Activated naive CD4-positive, alpha-beta T cell treated with anti-CD3 and anti-CD28 coated beads, Interleukin-2, amount 10 ng/mL, durations not matched to agents 7 days and 5 days (primary cell): ENCODE results near the gene ATL1.
"Not testable (repeated sequence)": the region's sequence is repeated elsewhere in the genome, so short reads cannot be mapped to it uniquely, and the experiment has no call there.

ENCODE experiments used
- CTCF ChIA-PET: fragments of 350-600 bp; sonication (Branson Sonifier 250); formaldehyde crosslinking; loops from one replicate; lab custom pipeline; 2021; ENCODE audit warnings: antibody characterized with exemption; lab: Charles Lee
- DNase-seq: peaks from one replicate; pipeline ENCODE4 v3.0.0-alpha.2; 2020
- H3K27ac Mint-ChIP-seq: one replicate; pipeline ENCODE4 v1.8.0; 2021; ENCODE audit warnings: mild to moderate bottlenecking, moderate library complexity, mixed read lengths
- H3K27me3 Mint-ChIP-seq: one replicate; pipeline ENCODE4 v1.8.0; 2021; ENCODE audit warnings: mild to moderate bottlenecking, mixed read lengths
- H3K36me3 Mint-ChIP-seq: one replicate; pipeline ENCODE4 v1.8.0; 2021; ENCODE audit warnings: mixed read lengths
- H3K4me1 Mint-ChIP-seq: one replicate; pipeline ENCODE4 v1.8.0; 2021; ENCODE audit warnings: mixed read lengths
- H3K4me3 Mint-ChIP-seq: one replicate; pipeline ENCODE4 v1.8.0; 2021; ENCODE audit warnings: mild to moderate bottlenecking, moderate library complexity, mixed read lengths
- H3K9me3 Mint-ChIP-seq: one replicate; pipeline ENCODE4 v1.8.0; 2021; ENCODE audit warnings: mixed read lengths

The ATL1 gene

DNA sequence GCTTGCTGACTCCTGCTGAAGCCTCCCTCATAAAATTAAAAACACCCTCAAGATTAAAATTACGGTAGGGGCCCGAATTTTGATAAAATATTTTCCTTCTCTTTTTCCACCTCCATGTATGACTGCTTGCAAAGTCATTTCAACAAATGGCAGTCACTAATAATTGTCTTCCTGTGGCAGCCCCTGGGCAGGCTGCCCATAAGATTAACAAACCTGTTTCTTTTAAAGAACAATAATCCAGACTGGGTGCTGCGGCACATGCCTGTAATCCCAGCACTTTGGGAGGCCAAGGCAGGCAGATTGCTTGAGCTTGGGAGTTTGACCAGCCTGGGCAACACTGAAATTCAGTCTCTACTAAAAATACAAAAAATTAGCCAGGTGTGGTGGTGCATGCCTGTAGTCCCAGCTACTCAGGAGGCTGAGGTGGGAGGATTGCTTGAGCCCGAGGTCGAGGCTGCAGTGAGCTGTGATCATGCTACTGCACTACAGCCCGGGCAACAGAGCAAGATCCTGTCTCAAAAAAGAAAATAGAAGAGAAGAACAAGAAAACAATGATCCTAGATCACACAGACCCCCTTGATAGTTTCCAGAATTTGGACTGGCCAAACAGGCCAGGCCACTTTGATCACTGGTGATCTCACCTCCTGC, 99.5 kb downstream of the ATL1 start:
- Mint-ChIP-seq H3K27ac (no peak overlapping the region), H3K4me1 (no peaks in the 10 kb centered on the region), H3K36me3 (peaks cover 3% of the 10 kb centered on the region), H3K4me3 (no peak overlapping the region), H3K27me3 (no peaks in the 10 kb centered on the region), H3K9me3 (no peaks in the 10 kb centered on the region)
- CTCF ChIA-PET, result no interaction called here
- DNase-seq, result no peak

DNA sequence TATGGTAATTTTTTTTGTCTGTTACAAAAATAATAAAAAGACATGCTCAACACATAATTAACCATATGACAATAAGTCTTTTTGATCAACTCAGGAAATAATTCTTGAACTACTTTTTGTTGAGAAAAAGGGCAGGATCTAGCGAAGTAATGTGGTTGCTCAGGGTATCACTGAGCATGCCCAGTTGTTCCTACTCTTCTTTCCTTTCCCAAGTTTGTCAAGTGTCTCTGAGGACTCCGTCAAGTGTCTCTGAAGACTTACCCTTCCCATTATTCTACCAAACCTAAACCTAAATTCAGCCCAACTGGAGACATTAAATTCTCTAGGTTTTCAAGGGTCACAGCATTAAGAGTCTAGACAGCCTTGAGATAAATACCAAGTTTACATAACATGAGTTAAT, 104.6 kb downstream of the ATL1 start:
- H3K4me3 Mint-ChIP-seq, DNase-seq, H3K27me3 Mint-ChIP-seq, CTCF ChIA-PET, H3K27ac Mint-ChIP-seq, H3K9me3 Mint-ChIP-seq, H3K36me3 Mint-ChIP-seq: not testable (repeated sequence)
- H3K4me1 Mint-ChIP-seq, result peaks cover 16% of the 10 kb centered on the region

DNA sequence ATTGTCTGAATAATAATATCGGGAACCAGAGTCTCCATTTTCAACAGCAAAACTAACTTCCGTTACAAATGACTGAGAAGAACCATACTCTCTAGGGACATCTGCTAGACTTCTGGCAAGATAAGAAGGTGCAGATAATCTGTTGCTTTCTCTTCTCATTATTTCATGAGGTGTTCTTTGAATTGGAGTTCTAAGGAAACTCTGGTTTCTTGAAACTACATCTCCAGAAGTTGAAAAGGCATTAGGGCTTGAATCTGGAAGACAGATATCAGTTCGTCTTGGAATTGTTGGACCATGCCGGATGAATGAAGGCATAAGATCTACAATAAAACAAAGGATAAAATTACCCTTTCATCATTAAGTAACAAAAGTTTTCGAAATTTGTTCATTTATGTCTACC, 105.4 kb downstream of the ATL1 start:
- DNase-seq, CTCF ChIA-PET, H3K27ac Mint-ChIP-seq, H3K27me3 Mint-ChIP-seq, H3K36me3 Mint-ChIP-seq, H3K4me3 Mint-ChIP-seq, H3K9me3 Mint-ChIP-seq: not testable (repeated sequence)
- H3K4me1 Mint-ChIP-seq, result peaks cover 16% of the 10 kb centered on the region

DNA sequence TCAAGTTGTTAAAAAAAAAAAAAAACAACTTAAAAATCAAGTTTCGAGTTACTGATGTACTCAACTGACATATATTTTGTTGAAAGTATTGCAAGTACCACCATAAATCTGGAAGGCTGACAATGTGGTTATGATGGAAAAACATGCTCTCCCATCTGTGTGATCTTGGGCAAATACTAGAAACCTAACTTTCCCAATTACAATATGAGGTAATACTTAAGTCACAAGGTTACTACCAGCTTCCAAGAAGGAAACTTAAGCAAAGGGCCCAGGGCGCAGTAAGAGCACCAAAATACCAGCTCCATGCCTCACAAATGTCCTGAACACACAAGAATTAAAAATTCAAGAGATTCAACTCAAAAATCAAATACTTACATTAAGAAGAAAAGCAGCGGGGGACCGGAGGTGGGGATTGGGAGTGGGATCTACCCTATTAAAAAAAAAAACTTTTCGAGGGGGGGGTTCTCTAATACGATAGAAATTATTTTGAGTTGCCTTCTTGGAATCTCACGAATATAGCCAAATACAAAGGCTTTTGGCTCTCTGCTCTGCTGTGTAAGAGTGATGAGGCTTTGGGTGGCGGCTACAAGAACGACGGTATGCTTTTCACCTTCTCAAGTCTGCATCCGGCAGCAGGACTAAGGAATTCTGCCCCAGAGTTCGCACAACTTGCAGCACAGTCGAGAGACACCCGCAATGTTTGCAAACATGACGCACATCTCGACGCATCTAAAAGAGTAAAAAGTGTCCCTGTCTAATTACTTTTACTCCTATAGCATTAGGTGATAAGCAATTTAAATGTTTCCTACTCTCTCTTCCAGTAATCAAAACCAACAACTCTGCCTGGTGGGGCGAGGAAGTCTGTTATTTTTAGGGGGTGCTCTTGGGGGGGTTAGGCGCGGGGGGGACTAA, 107.1 kb downstream of the ATL1 start:
- H3K9me3 Mint-ChIP-seq, result no peaks in the 10 kb centered on the region
- no peaks in the 10 kb centered on the region for H3K27me3 Mint-ChIP-seq
- peaks cover 16% of the 10 kb centered on the region for H3K4me1 Mint-ChIP-seq
- no peak overlapping the region for H3K4me3 Mint-ChIP-seq
- CTCF ChIA-PET, result interaction anchor here (1.1 kb wide), 1 partner anchor 47 kb away, joined by 3 read pairs; no protein-coding TSS in a partner anchor
- peak; percentile 28 for DNase-seq
- no peaks in the 10 kb centered on the region for H3K36me3 Mint-ChIP-seq
- H3K27ac Mint-ChIP-seq, result peak overlapping the region; percentile 34

DNA sequence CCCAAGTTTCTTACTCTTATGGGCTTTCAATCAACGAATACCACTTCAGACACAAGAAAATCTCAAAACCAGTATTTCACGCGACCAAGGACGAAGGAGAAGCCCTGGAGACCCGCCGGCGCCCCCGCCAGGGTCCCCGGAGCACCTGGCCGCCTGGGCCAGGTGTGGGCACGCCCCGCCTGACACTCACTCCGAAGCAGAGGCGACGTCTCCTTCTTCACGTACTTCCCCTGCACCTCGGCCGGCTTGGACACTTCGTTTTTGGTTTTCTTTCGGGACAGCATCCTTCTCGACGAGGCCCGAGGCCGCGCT, 107.7 kb downstream of the ATL1 start:
- peak overlapping the region; percentile 44 for H3K27ac Mint-ChIP-seq
- no peaks in the 10 kb centered on the region for H3K9me3 Mint-ChIP-seq
- no peaks in the 10 kb centered on the region for H3K27me3 Mint-ChIP-seq
- CTCF ChIA-PET, result interaction anchor here (1.1 kb wide), 1 partner anchor 95 kb away, joined by 6 read pairs; no protein-coding TSS in a partner anchor
- no peaks in the 10 kb centered on the region for H3K36me3 Mint-ChIP-seq
- DNase-seq, result no peak
- peaks cover 16% of the 10 kb centered on the region for H3K4me1 Mint-ChIP-seq
- no peak overlapping the region for H3K4me3 Mint-ChIP-seq

DNA sequence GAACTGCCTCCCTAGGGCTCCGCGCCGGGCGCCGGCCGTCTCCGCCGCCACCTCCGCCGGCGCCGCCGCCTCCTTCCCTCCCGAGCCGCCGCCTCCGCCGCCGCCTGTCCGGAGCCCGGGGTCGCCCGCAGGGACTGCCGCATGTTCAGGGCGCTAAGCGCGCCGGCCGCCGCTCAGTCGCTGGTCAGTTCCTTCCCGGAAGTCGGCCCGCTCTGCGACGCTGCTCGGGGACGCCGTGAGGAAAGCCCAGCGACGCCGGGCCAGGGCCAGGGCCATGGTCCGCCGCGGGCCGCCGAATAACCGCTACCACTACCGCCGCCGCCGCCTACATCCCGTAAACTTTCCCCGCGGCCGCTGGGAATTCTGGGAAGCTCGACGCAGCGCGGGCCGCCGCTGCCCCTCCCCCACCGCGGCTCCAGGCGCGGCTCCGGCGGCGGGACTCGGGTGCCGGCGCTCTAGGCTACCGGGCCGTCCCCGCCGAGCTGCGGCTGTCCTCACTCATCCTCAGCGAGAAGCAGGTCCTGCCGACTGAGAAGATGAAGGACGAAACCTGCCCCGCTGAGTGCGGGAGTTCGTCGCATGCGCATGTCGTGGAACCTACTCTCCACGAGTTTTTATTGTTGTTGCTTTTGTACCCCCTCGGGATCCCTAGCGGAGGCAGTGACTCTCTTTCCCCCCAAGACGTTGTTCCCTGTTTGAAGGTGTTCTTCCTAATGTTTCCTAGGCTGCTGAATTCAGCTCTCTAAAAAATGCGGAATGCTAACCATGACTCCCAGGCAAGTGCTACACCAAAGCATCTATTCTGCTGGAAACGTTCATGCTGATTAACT, 108.3 kb downstream of the ATL1 start, which contains the start of gene SAV1:
Gene SAV1 (minus strand): TSS at position 311 of the 830 bp plus-strand sequence. CDS start 339 bp downstream, outside the sequence.
- Mint-ChIP-seq H3K9me3 (no peaks in the 10 kb centered on the region), H3K36me3 (no peaks in the 10 kb centered on the region), H3K27ac (peak within 1 kb of the TSS; percentile 44), H3K4me3 (no peak within 1 kb of the TSS), H3K27me3 (no peaks in the 10 kb centered on the region), H3K4me1 (peaks cover 16% of the 10 kb centered on the region)
- CTCF ChIA-PET, result interaction anchor here (0.6 to 1.1 kb wide), 2 partner anchors 94 to 192 kb away, joined by 4 to 6 read pairs; no protein-coding TSS in a partner anchor
- DNase-seq, result peak; percentile 55

DNA sequence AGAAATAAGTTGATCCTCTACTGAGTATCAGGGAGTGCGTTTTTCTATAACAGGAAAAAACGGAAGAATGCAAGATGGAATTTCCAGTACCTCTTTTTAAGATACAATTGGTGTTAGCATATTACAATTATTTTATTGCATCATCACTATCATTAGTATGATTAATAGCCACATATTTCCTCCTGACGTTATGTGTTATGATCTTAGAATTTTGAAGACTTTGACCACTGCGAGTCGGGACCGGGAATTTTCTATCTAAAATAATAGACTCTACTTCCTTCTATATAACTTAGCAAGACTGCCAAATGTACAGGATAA, 108.8 kb downstream of the ATL1 start:
- Mint-ChIP-seq H3K27ac (no peak overlapping the region), H3K4me1 (peaks cover 16% of the 10 kb centered on the region), H3K4me3 (no peak overlapping the region), H3K36me3 (no peaks in the 10 kb centered on the region), H3K9me3 (no peaks in the 10 kb centered on the region), H3K27me3 (no peaks in the 10 kb centered on the region)
- CTCF ChIA-PET, result interaction anchor here (0.6 to 1.1 kb wide), 2 partner anchors 94 to 191 kb away, joined by 4 to 6 read pairs; no protein-coding TSS in a partner anchor
- no peak for DNase-seq

DNA sequence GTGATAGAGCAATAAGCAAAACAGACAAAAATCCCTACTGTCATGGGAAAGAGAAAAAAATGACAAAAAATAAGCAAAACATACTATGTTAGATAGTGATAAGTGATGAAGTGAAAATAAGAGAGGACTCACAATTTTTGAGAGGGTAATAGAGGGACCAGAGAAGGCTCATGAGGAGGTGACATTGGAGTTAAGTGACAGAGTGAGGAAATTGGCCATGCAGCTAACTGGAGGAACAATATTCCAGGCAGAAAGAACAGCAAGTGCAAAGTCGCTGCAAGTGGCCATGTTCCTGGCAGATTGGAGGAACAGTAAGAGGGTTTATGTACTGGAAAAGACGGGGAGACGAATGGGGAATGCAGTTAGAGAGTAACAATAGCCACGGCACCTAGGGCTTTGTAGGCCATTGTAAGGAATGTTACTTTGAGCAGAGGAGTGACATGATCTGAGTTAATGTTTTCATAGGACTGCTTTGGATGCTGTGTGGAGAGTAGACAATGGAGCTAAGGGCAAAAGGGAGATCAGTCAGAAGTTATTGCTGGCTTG, 109.6 kb downstream of the ATL1 start:
- CTCF ChIA-PET, result interaction anchor here (0.7 kb wide), 1 partner anchor 63 kb away, joined by 4 read pairs; no protein-coding TSS in a partner anchor
- H3K27me3 Mint-ChIP-seq, result no peaks in the 10 kb centered on the region
- no peak overlapping the region for H3K4me3 Mint-ChIP-seq
- no peaks in the 10 kb centered on the region for H3K36me3 Mint-ChIP-seq
- peaks cover 16% of the 10 kb centered on the region for H3K4me1 Mint-ChIP-seq
- H3K9me3 Mint-ChIP-seq, result no peaks in the 10 kb centered on the region
- no peak for DNase-seq
- no peak overlapping the region for H3K27ac Mint-ChIP-seq

DNA sequence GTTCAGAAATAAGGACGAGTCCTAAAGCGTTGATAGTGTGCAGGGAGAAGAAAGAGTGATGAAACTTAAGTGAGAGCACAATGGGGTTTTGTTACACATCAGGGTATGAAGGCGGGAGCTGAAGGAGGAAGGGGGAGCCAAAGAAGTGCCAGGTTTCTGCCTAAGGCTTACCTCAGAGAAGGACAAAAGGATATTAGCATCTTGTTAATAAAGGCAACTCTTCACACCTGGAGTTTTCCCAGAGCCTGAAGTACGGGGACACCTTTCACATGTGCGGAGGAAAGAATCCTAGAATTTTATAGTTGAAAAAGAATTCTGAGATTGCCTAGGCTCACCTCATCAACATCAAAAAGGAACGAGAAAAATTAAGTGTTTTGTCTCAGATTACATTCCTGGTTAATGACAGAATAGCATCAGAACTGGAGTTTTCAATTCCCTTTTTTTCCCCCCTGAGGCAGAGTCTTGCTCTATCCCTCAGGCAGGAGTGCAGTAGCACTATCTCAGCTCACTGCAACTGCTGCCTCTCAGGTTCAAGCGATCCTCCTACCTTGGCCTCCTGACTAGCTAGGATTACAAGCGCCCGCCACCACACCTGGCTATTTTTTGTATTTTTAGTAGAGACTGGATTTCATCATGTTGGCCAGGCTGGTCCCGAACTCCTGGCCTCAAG, 110.4 kb downstream of the ATL1 start:
- DNase-seq, result no peak
- Mint-ChIP-seq H3K27me3 (peaks cover 3% of the 10 kb centered on the region), H3K4me1 (peaks cover 16% of the 10 kb centered on the region), H3K4me3 (no peak overlapping the region), H3K9me3 (no peaks in the 10 kb centered on the region), H3K36me3 (no peaks in the 10 kb centered on the region), H3K27ac (no peak overlapping the region)
- CTCF ChIA-PET, result interaction anchor here (0.6 to 2.1 kb wide), 2 partner anchors 21 to 103 kb away, joined by 3 to 7 read pairs; no protein-coding TSS in a partner anchor

DNA sequence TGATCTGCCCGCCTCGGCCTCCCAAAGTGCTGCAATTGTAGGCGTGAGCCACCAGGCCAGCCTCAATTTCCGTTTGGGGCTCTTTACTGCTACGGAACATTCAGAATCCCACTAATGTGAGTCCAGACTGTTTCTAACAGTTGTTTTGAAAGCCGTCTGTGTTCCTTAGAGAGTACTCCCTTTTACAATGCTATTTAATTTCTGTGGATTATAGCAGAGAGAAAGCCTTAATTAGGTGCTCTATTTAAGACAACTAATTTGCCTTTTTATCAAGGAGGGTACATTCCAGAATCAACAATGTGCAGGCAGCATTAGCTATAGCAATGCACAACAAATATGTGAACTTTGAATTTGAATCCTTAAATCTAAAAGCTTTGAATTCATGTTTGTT, 110.9 kb downstream of the ATL1 start:
- DNase-seq, result no peak
- no peak overlapping the region for H3K27ac Mint-ChIP-seq
- H3K4me3 Mint-ChIP-seq, result no peak overlapping the region
- H3K9me3 Mint-ChIP-seq, result no peaks in the 10 kb centered on the region
- peaks cover 3% of the 10 kb centered on the region for H3K27me3 Mint-ChIP-seq
- H3K4me1 Mint-ChIP-seq, result peaks cover 16% of the 10 kb centered on the region
- CTCF ChIA-PET, result interaction anchor here (2.1 kb wide), 1 partner anchor 102 kb away, joined by 7 read pairs; no protein-coding TSS in a partner anchor
- H3K36me3 Mint-ChIP-seq, result no peaks in the 10 kb centered on the region

DNA sequence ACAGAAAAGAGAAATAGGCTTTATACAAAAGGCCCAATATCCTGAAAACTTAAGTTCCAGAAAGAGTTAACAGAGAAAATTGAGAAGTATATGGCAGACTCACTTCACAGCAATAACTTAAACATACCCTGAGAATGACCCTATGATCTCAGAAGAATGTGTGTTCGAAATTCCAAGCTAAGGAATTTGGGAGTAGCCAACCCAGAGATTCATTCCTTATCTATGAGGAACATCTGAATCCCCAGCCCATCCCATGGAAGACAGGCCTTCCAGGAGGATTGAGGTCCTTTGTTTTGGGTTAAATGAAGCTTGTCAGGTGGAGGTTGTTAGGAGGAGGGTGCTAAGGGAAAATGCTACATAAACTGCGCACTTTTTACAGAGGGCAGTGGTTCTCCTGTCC, 115.7 kb downstream of the ATL1 start:
- no peak for DNase-seq
- H3K4me3 Mint-ChIP-seq, result no peak overlapping the region
- CTCF ChIA-PET, result interaction anchor here (1.1 kb wide), 1 partner anchor 185 kb away, joined by 3 read pairs; no protein-coding TSS in a partner anchor
- no peak overlapping the region for H3K27ac Mint-ChIP-seq
- H3K27me3 Mint-ChIP-seq, result peaks cover 3% of the 10 kb centered on the region
- no peaks in the 10 kb centered on the region for H3K9me3 Mint-ChIP-seq
- H3K4me1 Mint-ChIP-seq, result peaks cover 8% of the 10 kb centered on the region
- H3K36me3 Mint-ChIP-seq, result no peaks in the 10 kb centered on the region

DNA sequence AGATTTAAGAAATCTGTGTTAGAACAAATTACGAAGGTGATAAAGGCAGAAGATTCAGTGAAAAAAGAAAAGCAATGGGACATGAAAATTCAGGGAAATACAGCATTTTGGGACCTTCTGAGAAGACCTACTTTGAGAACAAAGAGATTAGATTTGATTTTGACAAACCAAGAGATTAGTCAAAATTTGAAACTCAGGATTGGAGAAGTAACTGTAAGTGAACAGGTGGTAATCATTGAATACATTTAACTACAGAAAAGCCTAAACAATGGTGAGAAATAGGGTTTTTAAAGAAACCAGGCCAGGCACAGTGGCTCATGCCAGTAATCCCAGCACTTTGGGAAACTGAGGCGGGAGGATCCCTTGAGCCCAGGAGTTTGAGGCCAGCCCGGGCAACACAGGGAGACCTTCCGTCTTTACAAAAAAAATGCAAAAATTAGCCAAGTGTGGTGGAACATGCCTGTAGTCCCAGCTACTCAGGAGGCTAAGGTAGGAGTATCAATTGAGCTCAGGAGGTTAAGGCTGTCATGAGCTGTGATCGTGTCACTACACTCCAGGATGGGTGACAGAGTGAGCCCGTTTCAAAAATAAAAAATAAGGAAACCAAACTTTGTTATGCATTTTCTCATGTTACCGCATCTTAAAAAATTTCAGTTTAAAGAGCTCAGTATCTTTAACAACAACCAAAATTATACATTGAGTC, 117.0 kb downstream of the ATL1 start:
- no peaks in the 10 kb centered on the region for H3K36me3 Mint-ChIP-seq
- H3K9me3 Mint-ChIP-seq, result no peaks in the 10 kb centered on the region
- no peak overlapping the region for H3K4me3 Mint-ChIP-seq
- peaks cover 3% of the 10 kb centered on the region for H3K27me3 Mint-ChIP-seq
- H3K27ac Mint-ChIP-seq, result no peak overlapping the region
- H3K4me1 Mint-ChIP-seq, result peaks cover 8% of the 10 kb centered on the region
- CTCF ChIA-PET, result interaction anchor here (1.7 kb wide), 1 partner anchor 37 kb away, joined by 6 read pairs; no protein-coding TSS in a partner anchor
- DNase-seq, result no peak
